GM12874 (cell line): ENCODE data around the gene TADA2A.
A peak's percentile ranks its signal among the peaks of the same experiment; 100 is the strongest.

Source experiments
- CTCF ChIP-seq: IDR thresholded peaks from 2 replicates; pipeline ENCODE4 v1.5.1; 2011; ENCODE audit warnings: low read depth, mild to moderate bottlenecking, control low read depth, low read length, moderate library complexity; ENCODE audit not compliant: insufficient read depth

TADA2A gene

GRCh38 chr17:37365589-37365988, 41.1 kb upstream of the TADA2A start:
- no peak for TF ChIP-seq CTCF

- TF ChIP-seq CTCF, result no peak
These were observed 38.1 kb upstream of the TADA2A start for GRCh38 chr17:37368577-37368976.

DNA sequence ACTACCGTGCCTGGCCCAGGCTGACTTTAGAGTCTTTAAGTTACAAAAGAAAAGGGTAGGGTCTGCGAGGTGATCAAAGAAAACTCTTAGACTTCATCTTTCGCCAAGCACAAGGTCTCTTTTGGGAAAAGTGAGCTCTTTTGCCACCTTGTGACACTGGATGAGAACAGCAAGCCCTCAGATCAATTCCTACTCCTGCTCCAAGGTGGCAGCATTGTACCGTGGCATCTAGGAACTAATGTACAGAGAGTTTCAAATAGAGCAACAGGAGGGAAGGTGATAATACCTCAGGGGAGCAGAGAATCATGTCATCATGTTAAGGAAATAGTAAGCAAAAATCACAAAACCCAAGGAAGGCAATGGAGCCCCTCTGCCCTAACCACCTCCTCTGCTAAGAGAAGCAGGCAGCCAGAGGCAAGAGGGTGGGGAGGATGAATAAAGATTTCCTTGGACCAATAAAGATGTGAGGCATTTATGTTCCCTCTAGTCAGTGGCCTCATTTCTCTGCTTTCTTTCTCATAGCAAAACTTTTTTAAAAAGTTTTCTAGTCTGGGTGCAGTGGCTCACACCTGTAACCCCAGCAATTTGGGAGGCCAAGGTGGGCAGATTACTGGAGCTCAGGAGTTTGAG, 33.0 kb upstream of the TADA2A start:
- TF ChIP-seq CTCF, result peak; percentile 97

DNA sequence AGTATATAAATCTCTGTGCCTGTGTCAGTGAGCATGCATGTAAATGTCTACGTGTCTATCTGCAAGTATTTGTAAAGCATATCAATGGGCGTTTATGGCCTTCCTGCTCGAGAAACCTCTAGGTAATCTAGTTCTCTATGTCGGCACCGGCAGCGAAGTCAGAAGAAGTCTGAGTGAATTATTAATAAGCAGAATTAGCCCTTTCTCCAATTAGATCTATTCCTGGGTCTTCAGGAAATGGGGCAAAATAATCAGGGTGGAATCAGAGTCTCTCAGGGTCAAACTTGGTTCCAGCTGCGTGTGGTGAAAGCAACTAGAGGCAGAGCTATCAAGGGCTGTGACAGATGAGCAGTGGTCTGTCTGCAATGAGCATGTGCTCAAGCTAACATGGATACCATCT, 31.0 kb upstream of the TADA2A start, which contains the start of gene C17orf78:
Gene C17orf78, plus strand, starts transcription at position 280 of the 400 bp plus-strand sequence. Its CDS starts 108 bp downstream, at position 388.
- TF ChIP-seq CTCF, result no peak

GRCh38 chr17:37382056-37382455, 24.6 kb upstream of the TADA2A start:
- no peak for TF ChIP-seq CTCF

GRCh38 chr17:37384560-37385149, 22.0 kb upstream of the TADA2A start:
- no peak for TF ChIP-seq CTCF

DNA sequence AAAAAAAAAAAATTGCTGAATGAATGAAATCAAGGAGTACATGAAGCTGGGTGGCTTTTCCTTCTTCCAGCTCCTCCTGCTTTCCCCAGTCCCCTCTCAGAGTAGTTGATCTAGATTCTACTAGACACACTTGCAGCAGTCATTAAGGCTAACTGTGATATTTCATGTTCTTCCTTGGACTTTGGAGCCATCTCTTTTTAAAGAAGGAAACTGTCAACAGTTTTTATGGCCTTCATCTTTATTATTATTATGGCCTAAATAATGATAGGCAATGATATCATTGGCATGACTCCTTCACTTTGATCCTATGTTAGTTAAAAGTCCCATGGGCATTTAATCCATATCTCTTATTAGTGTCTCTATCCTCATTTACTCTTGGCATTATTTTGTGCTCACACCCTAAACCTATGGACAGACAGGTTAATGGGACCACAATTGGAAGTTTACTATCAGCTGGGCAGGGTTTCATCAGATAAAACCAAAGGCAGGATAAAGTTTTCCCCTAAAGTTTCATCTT, 21.2 kb upstream of the TADA2A start:
- no peak for TF ChIP-seq CTCF
